Lung (tissue), 12 donors: Measurements from ENCODE around the gene VAPB. TPM values are rescaled to one million over a fixed set of nuclear protein-coding genes. Genes with fewer than 3 reads are reported as not detected.

Experiments used
- ATAC-seq: fragments of 200-7000 bp; cut with Tn5 transposase; one replicate; pipeline ENCODE4 v1.9.1; 2020; ENCODE audit warnings: moderate number of reproducible peaks; ENCODE audit not compliant: insufficient read depth, low FRiP score
- DNase-seq, 3 donors: peaks; one replicate each; pipeline ENCODE4 v3.0.0-alpha.2; 2013 to 2017
- H3K27ac ChIP-seq, 2 donors: one replicate each; pipeline ENCODE4 v1.5.1; 2013; ENCODE audit warnings: mild to moderate bottlenecking in 2 of 2, moderate library complexity in 2 of 2, control low read depth in 1 of 2, inconsistent platforms in 1 of 2, low read depth in 1 of 2, low read length in 1 of 2
- H3K27me3 ChIP-seq, 3 donors: one replicate each; pipeline ENCODE4 v1.5.1; 2013; ENCODE audit warnings: low read length in 2 of 3; ENCODE audit not compliant: control insufficient read depth in 3 of 3, insufficient read depth in 3 of 3
- H3K36me3 ChIP-seq, 4 donors: one replicate each; pipeline ENCODE4 v1.5.1; 2013; ENCODE audit warnings: low read length in 4 of 4, mild to moderate bottlenecking in 1 of 4, moderate library complexity in 1 of 4; ENCODE audit not compliant: control insufficient read depth in 4 of 4, insufficient read depth in 4 of 4
- H3K4me1 ChIP-seq, 5 donors: one replicate each; pipeline ENCODE4 v1.5.1; 2013; ENCODE audit warnings: low read length in 5 of 5, mild to moderate bottlenecking in 2 of 5, moderate library complexity in 1 of 5; ENCODE audit not compliant: control insufficient read depth in 5 of 5, insufficient read depth in 5 of 5
- H3K4me3 ChIP-seq: one replicate; pipeline ENCODE4 v1.5.1; 2013; ENCODE audit warnings: mild to moderate bottlenecking, control low read depth, moderate library complexity
- H3K9ac ChIP-seq, 2 donors: one replicate each; pipeline ENCODE4 v1.5.1; 2013; ENCODE audit warnings: low read length in 2 of 2, control low read depth in 1 of 2; ENCODE audit not compliant: insufficient read depth in 1 of 2
- H3K9me3 ChIP-seq, 4 donors: one replicate each; pipeline ENCODE4 v1.5.1; 2013; ENCODE audit warnings: low read length in 3 of 4, mild to moderate bottlenecking in 1 of 4, moderate library complexity in 1 of 4; ENCODE audit not compliant: control insufficient read depth in 4 of 4, insufficient read depth in 3 of 4
- CTCF ChIP-seq: IDR thresholded peaks from 2 replicates; pipeline ENCODE4 v1.5.1; 2012; ENCODE audit warnings: mild to moderate bottlenecking; ENCODE audit errors: control extremely low read depth, extremely low read depth
- WGBS, 2 donors: extraction: QIAGEN DNeasy Blood & Tissue Kit; methylation state at CpG; one replicate each; pipeline ENCODE4 v1.1.7; 2013; 5-methylcytosine and 5-hydroxymethylcytosine counted together
- polyA plus RNA-seq, 2 donors: library from polyadenylated mRNA; stranded (reverse); fragments of 200-250 nt; gene quantifications; one replicate each; pipeline ENCODE4 v1.2.1, GENCODE V29; 2013
- total RNA-seq, 2 donors: library from RNA; depleted of rRNA in 1 of 2; stranded (reverse); fragments of >200 nt in 1 of 2; gene quantifications; one replicate each; pipeline ENCODE4 v1.2.1, GENCODE V29; 2014 to 2021
- donor health status: control.
- donor health status: control.
- donor health status: Bipolar disorder and iron deficiency.
- donor health status: healthy.
- donor health status: DM: yes; HTN: yes; CAD: no.

The VAPB gene
- total and polyA plus RNA-seq, 4 donors: 21.3 to 44.7 (median 24.1) TPM

DNA sequence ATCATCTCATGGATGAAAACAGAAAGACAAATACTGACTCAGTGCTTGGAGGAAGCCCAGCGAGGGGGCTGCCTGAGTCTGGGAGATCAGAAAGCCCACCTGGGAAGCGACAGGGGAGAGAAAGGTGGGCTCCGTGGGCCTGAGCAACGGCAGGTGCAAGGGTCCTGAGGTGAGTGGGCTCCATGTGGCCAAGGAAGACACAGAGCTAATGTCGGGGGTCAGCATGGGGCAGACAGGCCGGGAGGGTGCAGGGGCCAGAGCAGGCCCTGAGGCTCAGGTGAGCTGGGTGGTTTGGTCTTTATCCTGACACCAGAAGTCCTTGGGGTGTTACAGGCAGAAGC, 107.4 kb downstream of the VAPB start:
- WGBS, 2 donors: 93% methylated on average over 6 of the region's 6 CpGs
- Histone ChIP-seq H3K27ac (no peak overlapping the region), H3K4me3 (no peak overlapping the region), H3K9me3 (peaks cover 0 to 5% (median under 1%) of the 10 kb centered on the region in 4 donors), H3K27me3 (peaks cover 0 to 9% (median 0%) of the 10 kb centered on the region in 3 donors), H3K9ac (no peak overlapping the region), H3K36me3 (no peaks in the 10 kb centered on the region), H3K4me1 (no peaks in the 10 kb centered on the region)
- DNase-seq (no peak), ATAC-seq (no peak)
- no peak for TF ChIP-seq CTCF

GRCh38 chr20:58497076-58497641, 108.1 kb downstream of the VAPB start:
- Histone ChIP-seq H3K27ac (no peak overlapping the region), H3K4me1 (no peaks in the 10 kb centered on the region), H3K36me3 (no peaks in the 10 kb centered on the region), H3K9ac (no peak overlapping the region), H3K27me3 (peaks cover 0 to 9% (median 0%) of the 10 kb centered on the region in 3 donors), H3K9me3 (peaks cover 0 to 12% (median 2%) of the 10 kb centered on the region in 4 donors), H3K4me3 (no peak overlapping the region)
- TF ChIP-seq CTCF: no peak
- DNase-seq (no peak), ATAC-seq (no peak)
- WGBS, 2 donors: 92 to 95% methylated on average over 16 of the region's 16 CpGs

DNA sequence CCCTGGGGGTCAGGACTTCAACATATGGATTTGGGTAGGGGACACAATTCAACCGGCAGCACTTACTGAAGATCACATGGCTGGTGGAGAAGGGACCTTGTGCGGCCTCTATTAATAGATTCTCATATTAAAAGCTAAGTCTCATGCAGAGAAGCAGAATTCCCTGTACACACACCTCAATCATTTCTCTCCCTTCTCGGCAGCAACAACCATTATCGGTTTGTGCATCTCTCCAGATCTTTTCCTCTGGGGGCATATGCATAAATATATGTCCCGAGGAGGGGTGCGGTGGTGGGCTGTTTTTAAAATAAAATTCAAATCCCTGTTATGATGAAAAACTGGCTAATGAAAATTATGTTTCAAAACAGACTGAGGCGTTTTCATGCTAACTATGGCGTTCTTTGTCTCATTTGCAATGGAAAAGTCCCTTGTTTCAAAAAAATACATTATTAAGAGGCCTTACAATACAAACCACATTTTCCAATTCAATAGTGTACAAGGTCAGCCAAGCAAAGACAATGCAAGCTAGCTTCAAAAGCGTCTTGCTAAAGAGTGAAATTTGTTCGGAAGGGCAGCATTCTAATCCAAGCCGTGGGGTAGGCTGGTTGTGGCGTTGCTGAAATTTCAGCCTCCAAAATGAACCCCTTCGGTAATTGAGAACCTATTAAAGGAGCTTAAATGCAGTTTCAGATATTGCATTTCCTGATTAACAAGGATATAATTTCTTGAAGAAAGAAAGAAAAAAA, 108.9 kb downstream of the VAPB start:
- Histone ChIP-seq H3K4me3 (no peak overlapping the region), H3K27me3 (peaks cover 0 to 3% (median 0%) of the 10 kb centered on the region in 3 donors), H3K4me1 (no peaks in the 10 kb centered on the region), H3K9ac (no peak overlapping the region), H3K36me3 (no peaks in the 10 kb centered on the region), H3K27ac (no peak overlapping the region), H3K9me3 (peaks cover 0 to 13% (median 2%) of the 10 kb centered on the region in 4 donors)
- no peak for TF ChIP-seq CTCF
- 94 to 96% methylated on average over 13 of the region's 13 CpGs for WGBS, 2 donors
- DNase-seq (no peak), ATAC-seq (no peak)
